Hematopoietic multipotent progenitor cell (in vitro differentiated cells): ENCODE data around the gene CCDC78. TPM values are rescaled to one million over a fixed set of nuclear protein-coding genes. Genes with fewer than 3 reads are reported as not detected.
"Not testable (repeated sequence)": the region's sequence is repeated elsewhere in the genome, so short reads cannot be mapped to it uniquely, and the experiment has no call there.

Experiments
- DNase-seq, 3 donors: peaks; one replicate each; pipeline ENCODE4 v3.0.0-alpha.2; 2011 to 2015; ENCODE audit warnings: low read depth in 2 of 3, low spot score in 2 of 3
- total RNA-seq: library from RNA; depleted of rRNA; stranded (reverse); fragments of >200 nt; gene quantifications from one replicate; pipeline ENCODE4 v1.2.3, GENCODE V29; 2012

Gene CCDC78
- total RNA-seq, 1 donor: 2.7 TPM

- peak in 1 of 3 donors; percentile 43 for DNase-seq
Measured at GRCh38 chr16:700684-701584, 25.3 kb downstream of the CCDC78 start.

GRCh38 chr16:698911-699671 is 27.2 kb downstream of the CCDC78 start:
- no peak for DNase-seq

GRCh38 chr16:695355-696089 is 30.7 kb downstream of the CCDC78 start:
- DNase-seq: peak in 1 of 3 donors; percentile 53

GRCh38 chr16:694863-695354 is 31.3 kb downstream of the CCDC78 start:
- DNase-seq: no peak

GRCh38 chr16:694187-694862 is 31.9 kb downstream of the CCDC78 start:
- no peak for DNase-seq

- DNase-seq: no peak
Measured at GRCh38 chr16:693766-694165, 32.5 kb downstream of the CCDC78 start.

GRCh38 chr16:693364-693763 is 32.9 kb downstream of the CCDC78 start:
- no peak for DNase-seq

- no peak for DNase-seq
Measured at GRCh38 chr16:692356-693108, 33.7 kb downstream of the CCDC78 start.

- DNase-seq: not testable (repeated sequence)
Measured at GRCh38 chr16:691242-691641, 35.0 kb downstream of the CCDC78 start.

- DNase-seq: no peak
Measured at GRCh38 chr16:689175-689897, 36.9 kb downstream of the CCDC78 start.

GRCh38 chr16:687499-687898 is 38.7 kb downstream of the CCDC78 start:
- DNase-seq: no peak

GRCh38 chr16:686459-687260 is 39.6 kb downstream of the CCDC78 start:
- DNase-seq: no peak

GRCh38 chr16:685967-686366 is 40.3 kb downstream of the CCDC78 start:
- DNase-seq: peak in 1 of 3 donors; percentile 22

GRCh38 chr16:684961-685696 is 41.1 kb downstream of the CCDC78 start:
- DNase-seq: no peak

GRCh38 chr16:684071-684794 is 42.0 kb downstream of the CCDC78 start, which contains the start of gene JMJD8:
TSS of gene JMJD8 (minus strand) at chr16:684334. CDS start at chr16:684319, 15 bp downstream.
- DNase-seq: peak; percentile 90 to 95 (median 93)

- no peak for DNase-seq
Measured at GRCh38 chr16:683396-684070, 42.7 kb downstream of the CCDC78 start.
